OCI-LY7 (cell line): ENCODE results near the gene PFKFB1.

Experiments
- CTCF ChIP-seq: fragments of 200-600 bp; sonication (generic); conservative IDR thresholded peaks from 2 replicates; pipeline ENCODE4 v1.5.1; 2014; ENCODE audit warnings: mild to moderate bottlenecking, antibody characterized with exemption, low read length, moderate library complexity, mixed read lengths
- EZH2phosphoT487 ChIP-seq: fragments of 200-600 bp; sonication (generic); IDR thresholded peaks from 2 replicates; pipeline ENCODE4 v1.6.1; 2018; ENCODE audit warnings: low read depth, borderline replicate concordance, mild to moderate bottlenecking, mixed run types, antibody characterized with exemption, low read length, moderate library complexity, mixed read lengths

- TF ChIP-seq EZH2phosphoT487 = no peak
- TF ChIP-seq CTCF = no peak
Measured at GRCh38 chrX:54944816-54945215, 49.2 kb downstream of the PFKFB1 start.
